ENCODE results near the gene SYNPO2.

DNA sequence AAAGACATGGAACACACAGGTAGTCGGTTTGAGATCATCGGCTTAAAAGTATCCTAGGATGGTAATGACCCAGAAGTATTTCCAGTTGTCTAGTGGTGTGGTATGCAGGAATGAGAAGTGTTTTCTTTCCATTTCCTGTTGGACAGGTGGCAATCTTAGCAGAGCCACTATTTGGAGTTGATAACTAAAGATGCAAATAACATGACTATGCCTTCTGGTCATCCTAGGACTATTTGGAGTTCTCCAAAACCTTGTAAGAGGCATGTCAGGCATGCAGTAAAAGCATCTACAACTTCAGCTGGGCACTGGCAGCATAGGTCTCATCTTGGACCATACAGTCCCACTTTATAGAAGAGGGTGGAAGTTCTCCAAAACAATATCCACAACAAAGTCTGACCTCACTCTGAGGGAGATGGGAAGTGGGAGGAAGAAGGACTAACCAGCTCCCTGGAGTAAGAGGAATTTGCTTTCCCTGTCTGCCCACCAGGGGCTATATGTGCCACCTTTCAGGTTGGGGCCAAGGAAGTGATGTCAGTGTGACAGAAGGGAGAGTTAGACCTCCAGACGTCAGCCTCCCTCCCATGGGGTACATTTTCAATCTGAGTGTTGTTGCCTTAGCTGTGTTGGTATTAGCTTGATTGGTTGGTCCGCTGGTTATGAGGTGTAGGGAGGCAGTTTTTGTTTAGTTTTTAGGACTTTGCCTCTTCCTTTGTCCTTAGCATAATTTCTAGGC, 145.8 kb downstream of the SYNPO2 start:
- TF ChIP-seq, protein P1, sequence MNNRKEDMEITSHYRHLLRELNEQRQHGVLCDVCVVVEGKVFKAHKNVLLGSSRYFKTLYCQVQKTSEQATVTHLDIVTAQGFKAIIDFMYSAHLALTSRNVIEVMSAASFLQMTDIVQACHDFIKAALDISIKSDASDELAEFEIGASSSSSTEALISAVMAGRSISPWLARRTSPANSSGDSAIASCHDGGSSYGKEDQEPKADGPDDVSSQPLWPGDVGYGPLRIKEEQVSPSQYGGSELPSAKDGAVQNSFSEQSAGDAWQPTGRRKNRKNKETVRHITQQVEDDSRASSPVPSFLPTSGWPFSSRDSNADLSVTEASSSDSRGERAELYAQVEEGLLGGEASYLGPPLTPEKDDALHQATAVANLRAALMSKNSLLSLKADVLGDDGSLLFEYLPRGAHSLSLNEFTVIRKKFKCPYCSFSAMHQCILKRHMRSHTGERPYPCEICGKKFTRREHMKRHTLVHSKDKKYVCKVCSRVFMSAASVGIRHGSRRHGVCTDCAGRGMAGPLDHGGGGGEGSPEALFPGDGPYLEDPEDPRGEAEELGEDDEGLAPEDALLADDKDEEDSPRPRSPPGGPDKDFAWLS (CRISPR knock-in tag; IDR thresholded peaks at IDR 0.05; ENCODE audit: borderline replicate concordance), result no peak
- TF ChIP-seq JUNB (CRISPR knock-in tag; IDR thresholded peaks at IDR 0.05; ENCODE audit: borderline replicate concordance), result no peak
- TF ChIP-seq GATAD2A (CRISPR knock-in tag; IDR thresholded peaks at IDR 0.05), result no peak
- no peak for TF ChIP-seq NR2F2 (IDR thresholded peaks at IDR 0.05; ENCODE audit: borderline replicate concordance, low read depth)
- TF ChIP-seq ATM (IDR thresholded peaks at IDR 0.05; ENCODE audit: borderline replicate concordance), result no peak
- TF ChIP-seq, protein P2, sequence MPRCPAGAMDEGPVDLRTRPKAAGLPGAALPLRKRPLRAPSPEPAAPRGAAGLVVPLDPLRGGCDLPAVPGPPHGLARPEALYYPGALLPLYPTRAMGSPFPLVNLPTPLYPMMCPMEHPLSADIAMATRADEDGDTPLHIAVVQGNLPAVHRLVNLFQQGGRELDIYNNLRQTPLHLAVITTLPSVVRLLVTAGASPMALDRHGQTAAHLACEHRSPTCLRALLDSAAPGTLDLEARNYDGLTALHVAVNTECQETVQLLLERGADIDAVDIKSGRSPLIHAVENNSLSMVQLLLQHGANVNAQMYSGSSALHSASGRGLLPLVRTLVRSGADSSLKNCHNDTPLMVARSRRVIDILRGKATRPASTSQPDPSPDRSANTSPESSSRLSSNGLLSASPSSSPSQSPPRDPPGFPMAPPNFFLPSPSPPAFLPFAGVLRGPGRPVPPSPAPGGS (CRISPR knock-in tag; IDR thresholded peaks at IDR 0.05), result no peak
- TF ChIP-seq, protein P3, sequence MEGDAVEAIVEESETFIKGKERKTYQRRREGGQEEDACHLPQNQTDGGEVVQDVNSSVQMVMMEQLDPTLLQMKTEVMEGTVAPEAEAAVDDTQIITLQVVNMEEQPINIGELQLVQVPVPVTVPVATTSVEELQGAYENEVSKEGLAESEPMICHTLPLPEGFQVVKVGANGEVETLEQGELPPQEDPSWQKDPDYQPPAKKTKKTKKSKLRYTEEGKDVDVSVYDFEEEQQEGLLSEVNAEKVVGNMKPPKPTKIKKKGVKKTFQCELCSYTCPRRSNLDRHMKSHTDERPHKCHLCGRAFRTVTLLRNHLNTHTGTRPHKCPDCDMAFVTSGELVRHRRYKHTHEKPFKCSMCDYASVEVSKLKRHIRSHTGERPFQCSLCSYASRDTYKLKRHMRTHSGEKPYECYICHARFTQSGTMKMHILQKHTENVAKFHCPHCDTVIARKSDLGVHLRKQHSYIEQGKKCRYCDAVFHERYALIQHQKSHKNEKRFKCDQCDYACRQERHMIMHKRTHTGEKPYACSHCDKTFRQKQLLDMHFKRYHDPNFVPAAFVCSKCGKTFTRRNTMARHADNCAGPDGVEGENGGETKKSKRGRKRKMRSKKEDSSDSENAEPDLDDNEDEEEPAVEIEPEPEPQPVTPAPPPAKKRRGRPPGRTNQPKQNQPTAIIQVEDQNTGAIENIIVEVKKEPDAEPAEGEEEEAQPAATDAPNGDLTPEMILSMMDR (CRISPR knock-in tag; IDR thresholded peaks at IDR 0.05), result no peak
- no peak for TF ChIP-seq POLR2AphosphoS5 (IDR thresholded peaks at IDR 0.05; ENCODE audit: low read depth, low read length)
- TF ChIP-seq KLF6 (CRISPR knock-in tag; IDR thresholded peaks at IDR 0.05), result no peak
- TF ChIP-seq TCF12 (IDR thresholded peaks at IDR 0.05), result no peak
- TF ChIP-seq TCF12 (CRISPR knock-in tag; IDR thresholded peaks at IDR 0.05), result no peak

All from HepG2 (cell line).